Tongue (tissue), 2 donors: ENCODE measurements around the gene GNG13. TPM values are rescaled to one million over a fixed set of nuclear protein-coding genes. Genes with fewer than 3 reads are reported as not detected.

ENCODE experiments used
- DNase-seq: peaks from one replicate; pipeline ENCODE4 v3.0.0-alpha.2; 2015
- total RNA-seq: library from RNA; depleted of rRNA; stranded (reverse); fragments of >200 nt; gene quantifications from one replicate; pipeline ENCODE4 v1.2.3, GENCODE V29; 2014

GNG13 gene
- total RNA-seq, 1 donor from 2014 or later = not detected

DNA sequence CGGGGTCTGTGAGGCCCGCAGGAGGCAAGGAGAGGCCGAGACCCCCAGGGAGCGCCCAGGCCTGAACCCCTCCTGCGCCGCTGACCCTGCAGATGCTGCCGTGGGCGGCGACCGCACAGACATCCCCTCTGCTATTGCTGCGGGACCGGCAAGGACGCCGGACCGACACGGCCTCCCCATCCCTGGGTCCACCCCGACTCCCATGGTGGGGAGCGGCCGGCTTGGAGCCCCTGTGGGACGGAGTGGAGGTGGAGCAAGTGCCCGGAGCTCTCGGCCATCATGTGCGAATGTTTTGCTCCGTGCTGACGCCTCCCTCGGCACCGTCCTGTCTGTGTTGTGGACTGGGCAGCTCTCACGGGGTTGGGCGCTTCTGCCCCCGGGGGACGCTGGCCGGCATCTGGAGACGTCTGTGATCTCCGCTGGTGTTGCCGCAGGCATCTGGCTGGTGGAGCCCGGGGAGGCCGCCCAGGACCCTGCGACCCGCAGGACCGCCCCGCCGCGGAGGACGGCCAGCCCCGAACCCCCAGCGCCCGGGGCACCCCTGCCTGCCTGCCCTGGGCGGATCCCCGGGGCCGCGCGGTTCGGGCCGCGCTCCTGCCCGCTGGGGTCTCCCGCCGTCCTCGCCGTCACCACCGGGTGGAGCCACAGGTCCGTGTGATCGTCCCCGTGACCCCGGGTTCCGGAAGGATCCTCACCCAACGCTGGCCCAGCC is 12.8 kb upstream of the GNG13 start:
- DNase-seq = peak; percentile 75

DNA sequence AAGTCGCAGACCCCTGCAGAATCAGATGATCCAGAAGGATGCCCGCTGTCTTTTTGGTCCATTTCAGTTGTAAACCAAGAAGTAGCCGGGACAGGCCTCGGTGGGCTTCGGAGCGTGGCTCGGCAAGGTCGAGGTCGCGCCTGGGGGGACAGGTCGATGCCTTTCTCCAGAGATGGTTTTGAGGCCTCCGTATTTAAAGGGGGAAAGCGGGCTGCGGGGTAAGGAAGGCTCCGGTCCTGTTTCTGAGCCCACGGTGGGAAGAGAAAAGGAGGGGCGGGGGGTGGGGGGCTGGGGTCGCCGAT is 7.5 kb upstream of the GNG13 start:
- DNase-seq = no peak

DNA sequence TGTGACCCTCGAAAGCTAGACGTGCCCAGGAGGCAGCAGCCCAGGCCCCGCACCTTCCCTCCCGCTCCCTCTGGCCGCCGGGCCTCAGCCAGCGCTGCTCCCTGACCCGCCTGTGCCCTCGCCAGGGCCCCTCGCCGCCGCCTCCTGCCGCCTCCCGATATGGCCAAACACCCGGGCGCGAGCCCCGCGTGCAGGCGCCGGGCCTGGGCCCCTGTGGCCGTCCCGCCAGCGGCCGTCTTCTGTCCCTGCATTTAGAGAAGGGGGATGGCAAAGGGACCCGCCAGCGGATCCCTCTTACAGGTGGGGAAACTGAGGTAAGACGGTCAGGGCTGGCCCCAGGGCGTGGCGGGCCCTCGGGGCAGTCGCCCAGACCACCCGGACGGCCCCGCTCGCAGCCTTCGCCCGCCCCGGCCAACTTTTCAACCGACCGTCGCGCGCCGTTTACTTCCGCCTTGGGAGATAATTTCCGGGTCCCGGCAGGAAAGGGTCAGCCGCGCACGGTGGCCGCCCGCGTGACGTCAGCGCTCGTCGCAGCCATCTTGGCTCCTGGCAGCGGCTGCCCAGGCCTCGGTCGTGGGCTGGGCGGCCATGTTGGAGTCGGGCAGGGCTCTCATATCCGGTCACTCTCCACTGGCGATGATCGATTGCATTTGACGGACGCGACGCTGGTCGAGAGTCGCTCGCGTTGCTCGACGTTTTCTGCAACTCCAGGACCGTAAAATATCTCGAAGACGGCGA is 7.0 kb upstream of the GNG13 start:
- peak; percentile 94 for DNase-seq

DNA sequence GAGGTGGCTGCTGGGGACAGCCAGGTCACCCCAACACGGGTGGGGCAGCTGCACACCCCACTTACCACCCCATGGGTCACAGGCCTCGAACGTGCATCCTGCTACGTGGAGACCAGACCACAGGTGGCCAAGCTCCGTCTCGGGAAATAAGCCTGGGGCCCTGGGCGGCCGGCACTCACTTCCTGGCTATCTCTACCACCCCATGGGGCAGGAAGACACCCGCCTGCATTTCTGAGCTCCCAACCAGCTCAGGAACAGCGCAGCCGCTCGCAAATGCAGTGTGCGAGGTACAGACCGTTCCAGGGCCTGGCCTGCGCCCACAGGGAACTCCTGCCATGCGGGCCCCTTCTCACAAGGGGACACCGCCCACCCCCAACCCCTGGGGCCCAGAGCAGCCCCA is 4.9 kb upstream of the GNG13 start:
- DNase-seq = no peak

DNA sequence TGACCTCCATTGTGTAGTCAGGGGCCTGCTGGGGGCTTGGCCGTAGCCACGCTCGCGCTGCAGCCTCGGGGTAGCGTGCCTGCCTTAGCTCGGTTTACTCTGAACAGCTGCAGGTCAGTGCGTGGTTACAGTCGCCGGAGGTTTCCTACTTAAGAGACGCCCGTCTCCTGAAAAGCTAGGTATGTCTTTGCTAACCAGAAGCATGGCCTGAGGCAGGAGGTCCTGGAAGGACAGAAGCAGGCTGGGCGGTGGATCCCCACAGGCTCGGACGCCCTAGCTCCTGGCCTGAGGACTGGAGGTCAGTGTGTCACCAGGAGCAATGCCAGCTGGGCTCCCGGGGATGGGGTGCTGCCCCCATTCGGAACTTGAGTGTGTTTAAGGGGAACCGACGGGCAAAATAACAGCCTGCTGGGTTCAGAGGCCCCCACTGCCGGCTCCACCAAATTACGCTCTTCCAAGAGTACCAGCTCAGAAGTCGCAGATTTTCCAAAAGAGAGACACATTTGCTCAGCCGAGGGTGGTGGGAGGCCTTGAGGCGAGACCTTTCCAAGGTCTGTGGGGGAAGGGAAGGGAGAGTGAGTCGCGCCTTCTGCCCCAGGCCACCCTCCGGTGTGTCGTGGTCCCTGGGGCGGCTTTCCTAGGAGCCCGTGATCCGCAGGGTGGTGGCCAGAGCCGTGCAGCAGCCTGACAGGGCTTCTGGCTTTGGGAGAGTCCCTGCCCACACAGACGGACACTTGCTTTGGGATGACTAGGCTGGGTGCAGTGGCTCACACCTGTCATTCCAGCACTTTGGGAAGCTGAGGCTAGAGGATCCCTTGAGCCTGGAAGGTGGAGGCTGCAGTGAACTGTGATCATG is 3.9 kb upstream of the GNG13 start:
- DNase-seq = no peak

DNA sequence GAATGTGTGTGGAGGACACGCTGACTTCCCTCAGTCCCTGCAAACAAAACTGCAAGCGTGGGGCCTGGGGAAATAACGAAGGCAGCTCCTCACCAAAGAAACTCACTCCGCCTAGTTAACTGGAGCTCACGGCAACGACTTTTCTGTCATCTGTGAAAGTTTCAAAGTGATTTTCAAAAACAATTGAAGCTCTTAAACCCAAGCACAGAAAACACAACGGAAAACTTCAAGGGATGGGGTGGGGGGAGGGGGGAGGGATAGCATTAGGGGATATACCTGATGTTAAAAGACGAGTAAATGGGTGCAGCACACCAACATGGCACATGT is 3.2 kb upstream of the GNG13 start:
- no peak for DNase-seq

DNA sequence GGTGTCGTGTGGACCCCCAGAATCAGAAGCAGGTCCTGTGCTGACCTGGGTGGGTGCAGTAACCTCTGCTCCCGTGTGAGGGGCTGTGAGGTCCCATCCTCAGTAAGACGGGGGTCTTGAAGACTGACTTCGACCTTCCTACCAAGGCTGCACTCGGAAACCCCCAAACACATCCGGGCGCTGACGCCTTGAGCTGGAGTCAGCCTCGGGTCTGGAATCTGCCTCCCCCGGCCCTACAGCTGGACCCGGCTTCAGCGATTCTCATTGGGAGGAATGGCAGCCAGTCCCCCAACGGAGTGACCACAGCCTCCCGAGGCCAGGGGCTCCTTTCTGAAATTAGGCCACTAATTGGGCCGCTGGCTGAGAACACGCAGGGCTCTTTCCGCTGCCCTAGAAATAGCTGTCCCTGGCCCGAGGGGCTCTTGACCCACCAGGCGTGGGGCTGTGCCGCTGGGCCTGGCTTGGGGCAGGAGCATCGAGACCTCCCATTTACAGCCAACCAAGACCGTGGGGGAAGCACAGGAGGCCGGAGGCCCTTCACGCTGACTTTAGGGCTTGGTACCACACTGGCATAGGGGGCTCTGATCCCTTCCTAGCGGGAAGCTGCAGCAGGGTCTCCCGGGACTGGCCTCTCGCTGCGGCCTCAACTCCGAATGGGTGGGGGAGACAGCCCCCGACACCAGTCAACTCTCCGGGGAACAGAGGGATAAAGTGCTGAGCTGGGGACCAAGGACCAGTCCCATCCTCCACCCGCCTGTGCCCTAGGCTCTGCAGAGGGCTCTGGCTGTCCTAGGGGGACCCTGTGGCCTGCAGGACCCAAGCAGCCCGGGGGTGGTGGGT is 2.6 kb upstream of the GNG13 start:
- DNase-seq = no peak

DNA sequence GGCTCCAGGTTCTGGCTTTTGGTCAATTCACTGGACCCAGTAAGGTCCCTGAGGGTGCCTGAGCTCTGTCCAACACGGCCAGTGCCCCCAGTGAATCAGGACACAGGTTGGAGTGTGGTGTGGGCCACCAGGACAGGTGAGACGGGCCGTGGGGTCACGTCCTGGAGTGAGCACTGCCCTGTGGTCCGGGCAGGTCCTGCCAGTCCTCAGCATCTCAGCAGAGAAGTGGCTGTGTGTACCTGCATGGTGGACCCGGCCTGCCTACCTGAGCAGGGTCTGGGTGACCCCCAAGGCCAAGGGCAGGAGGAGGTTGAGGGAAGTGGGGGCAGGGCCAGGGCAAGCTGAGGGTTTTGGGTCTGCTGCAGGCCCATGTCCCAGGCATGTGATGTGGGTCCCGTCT is 1.9 kb upstream of the GNG13 start:
- no peak for DNase-seq

DNA sequence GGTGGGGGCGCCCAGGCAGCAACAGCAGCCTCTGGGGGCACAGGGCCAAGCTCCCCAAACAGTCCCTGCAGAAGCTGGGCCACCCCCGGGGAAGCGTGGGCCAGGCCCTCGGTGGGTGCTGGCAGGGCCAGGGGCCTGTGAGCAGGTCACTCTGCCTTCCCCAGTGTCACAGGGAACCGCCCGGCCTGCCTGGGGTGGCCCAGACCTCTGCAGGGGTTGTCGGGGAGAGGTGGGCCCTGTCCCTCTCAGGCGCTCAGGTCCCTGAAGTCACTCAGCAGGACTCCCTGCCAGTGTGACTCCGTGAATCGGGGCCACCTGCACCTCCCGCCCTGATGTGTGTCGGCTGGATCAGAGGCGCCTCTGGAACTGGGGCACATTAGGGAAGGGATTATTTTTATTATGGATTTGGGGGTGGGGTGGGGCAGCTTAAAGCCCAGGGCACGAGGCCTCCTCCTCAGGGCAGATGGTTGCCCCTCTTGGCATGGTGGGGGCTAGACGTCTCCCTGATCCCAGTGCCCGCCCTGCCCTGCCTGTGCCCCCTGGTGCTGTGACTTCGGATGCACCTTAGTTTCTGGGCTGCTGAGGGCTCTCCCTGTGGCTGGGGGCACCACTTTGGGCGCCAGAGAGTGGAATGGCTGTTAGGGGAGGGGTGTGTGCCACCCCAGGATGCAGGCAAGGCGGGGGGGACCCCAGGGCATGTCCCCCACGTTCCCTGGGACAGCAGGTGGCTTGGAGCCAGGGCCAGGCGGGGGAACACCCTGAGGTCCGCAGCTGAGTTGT is 1.2 kb upstream of the GNG13 start:
- no peak for DNase-seq

DNA sequence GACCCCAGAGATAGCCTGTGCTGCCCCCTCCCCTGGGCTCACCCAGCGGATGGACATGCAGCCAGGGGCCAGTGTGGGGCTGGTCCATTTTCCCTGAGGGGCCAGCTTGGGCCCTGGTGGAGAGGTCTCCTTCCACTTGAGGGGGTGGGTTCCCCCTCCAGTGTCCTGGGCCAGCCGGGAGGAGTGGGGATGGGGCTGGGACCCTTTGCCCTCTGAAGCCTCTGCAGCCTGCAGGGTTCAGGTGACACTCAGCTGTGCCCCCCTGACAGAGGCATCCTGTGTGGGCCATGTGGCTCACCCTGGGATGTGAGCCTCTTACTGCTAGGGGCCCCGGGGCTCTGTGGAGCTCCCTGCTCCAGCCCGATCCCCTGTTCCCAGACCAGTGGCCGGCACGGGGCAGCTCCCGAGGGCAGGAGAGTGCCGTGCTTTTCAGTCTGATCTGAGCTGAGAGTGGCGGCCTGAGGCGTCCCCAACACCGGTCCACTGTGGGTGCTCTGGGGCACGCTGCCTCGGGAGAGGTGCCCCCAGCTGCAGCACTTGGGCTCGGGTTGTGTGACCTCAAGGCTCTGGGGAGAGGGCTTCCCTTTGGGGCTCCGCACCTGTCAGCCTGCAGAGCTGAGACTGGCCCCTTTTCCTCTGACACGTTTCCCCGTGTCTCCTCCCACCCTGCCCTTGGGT is 439 bp upstream of the GNG13 start:
- DNase-seq = no peak

DNA sequence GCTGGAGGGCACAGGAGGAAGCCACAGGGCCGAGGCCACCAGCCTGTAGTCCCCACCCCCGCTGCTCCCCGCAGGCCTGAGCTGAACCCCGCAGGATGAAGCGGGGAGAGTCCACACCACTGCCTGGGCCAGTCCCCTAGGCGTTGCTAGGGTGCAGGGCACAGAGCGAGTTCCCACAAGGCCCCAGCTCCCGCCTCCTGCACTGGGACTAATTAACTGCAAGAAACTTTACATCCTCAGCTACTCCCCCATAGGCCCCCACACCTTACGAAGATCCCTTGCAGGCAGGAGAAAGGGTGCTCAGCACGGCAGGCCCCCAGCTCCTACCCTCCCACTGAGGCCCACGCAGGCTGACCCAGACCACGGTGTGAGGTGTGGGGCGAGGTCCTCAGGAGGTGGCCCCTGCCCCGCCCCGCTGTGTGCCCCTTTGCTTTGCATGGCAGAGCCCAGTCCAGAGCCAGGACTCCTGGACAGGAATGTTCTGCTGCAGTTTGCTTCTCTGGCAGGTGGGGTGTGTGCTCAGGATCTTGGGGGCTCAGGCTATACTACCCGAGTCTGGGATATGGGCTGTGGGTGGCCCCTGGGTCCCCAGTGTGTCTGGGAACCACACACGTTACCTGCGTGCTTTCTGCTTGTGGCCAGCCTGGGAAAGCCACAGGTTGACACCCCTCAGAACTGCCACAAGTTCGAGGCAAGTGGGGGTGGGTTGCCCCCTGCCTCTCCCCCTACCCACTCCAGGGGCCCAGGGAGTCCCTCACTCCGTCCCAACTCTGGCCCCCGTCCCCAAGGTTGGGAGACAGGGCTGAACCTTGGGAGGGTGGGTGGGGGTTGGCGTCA is 1.2 kb downstream of the GNG13 start:
- DNase-seq = no peak

DNA sequence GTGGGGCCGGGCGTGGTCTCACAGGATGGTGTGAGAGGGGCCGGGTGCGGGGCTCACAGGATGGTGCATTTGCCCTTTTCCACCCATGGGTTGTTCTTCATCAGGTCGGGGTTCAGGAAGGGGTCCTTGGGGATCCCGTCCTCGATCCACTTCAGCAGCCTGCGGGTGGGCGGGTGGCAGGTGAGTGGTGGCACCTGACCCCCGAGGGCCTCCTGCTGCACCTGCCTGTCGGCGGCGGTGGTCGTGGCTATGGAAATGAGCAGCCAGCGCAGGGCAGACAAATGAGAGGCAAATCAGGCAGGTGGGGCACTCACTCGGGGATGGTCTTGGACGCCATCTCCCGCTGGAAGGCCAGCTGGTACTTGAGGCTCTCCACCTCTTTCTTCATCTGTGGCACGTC is 1.9 kb downstream of the GNG13 start:
- no peak for DNase-seq

DNA sequence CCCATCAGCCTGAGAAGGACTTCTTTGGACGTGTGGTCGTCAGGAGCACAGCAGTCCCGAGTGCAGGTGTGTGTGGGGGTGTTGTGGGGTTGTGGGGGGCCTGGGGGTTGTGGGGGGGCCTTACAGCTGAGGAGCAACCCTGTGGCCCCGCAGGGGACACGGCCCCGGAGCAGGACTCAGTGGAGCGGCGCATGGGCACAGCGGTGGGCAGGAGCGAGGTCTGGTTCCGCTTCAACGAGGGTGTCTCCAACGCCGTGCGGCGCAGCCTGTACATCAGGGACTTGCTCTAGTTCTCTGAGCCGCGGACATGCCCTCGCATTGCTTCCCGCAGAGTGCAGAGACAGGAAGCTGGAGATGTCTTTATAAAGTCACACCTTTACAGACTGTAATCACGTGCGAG is 2.8 kb downstream of the GNG13 start:
- no peak for DNase-seq

DNA sequence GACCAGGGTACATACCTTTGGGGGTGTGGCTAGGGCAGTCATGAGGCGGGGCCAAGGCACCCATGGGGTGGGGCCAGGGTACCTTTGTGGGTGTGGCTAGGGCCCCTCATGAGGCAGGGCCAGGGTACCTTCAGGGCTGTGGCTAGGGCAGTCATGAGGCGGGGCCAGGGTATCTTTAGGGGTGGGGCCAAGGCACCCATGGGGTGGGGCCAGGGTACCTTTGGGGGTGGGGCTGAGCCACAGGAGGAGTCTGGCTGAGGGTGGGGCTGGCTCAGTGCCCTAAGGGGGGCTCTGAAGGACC is 3.5 kb downstream of the GNG13 start:
- DNase-seq = no peak

DNA sequence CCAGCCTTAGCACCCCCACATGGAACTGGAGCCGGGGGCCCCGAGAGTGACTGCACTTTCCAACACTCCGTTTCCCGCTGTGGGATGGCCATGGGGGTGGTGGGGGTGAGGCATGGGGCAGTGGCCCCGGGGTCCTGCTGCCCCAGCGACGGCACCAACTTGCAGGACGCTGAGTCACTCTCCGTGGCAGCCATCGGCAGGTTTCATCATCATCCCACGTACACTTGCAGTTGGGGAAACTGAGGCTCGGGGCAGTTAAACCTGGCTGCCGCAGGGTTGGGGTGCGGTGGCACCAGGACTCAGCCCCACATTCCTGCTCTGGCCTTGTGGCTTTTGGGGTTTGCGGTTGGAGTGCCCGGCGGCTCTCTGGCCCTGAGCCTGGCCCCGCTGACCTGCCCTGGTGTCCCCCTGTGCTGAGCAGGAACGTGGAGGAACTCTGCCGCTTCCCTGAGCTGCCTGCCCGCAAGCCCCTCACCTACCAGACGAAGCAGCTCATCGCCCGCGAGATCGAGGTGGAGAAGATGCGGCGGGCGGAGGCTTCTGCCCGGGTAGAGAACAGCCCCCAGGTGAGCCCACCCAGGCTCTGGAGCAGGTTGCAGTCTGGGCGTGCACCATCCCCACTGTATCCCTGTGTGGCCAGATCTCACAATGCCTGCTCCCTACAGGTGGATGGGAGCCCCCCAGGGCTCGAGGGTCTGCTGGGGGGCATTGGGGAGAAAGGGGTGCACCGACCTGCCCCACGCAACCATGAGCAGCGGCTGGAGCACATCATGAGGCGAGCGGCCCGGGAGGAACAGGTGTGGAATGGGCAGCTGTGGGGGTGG is 4.0 kb downstream of the GNG13 start:
- DNase-seq = no peak

DNA sequence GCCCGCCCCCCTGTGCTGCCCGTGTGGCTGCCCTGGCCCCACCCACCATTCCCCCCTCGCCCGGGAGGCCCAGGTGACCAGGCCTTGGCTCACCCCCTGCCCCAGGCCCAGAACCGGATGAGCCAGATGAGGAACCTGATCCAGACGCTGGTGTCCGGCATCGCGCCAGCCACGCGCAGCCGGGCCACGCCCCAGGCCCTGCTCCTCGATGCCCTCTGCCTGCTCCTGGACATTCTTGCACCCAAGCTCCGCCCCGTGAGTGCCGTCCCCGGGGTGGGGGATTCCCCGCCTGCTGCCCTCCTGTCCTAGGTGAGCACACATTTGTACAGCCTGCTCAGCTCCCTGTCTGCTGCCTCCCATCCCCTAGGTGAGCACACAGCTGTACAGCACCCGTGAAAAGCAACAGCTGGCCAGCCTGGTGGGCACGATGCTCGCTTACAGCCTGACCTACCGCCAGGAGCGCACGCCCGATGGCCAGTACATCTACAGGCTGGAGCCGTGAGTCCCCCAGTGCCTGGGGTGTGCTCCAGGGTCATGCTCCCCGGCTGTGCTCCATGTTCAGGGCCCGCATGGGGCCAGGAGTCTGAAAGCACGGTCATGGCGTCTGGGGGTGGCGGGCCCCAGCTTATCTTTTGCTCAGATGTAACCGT is 4.8 kb downstream of the GNG13 start:
- DNase-seq = no peak

DNA sequence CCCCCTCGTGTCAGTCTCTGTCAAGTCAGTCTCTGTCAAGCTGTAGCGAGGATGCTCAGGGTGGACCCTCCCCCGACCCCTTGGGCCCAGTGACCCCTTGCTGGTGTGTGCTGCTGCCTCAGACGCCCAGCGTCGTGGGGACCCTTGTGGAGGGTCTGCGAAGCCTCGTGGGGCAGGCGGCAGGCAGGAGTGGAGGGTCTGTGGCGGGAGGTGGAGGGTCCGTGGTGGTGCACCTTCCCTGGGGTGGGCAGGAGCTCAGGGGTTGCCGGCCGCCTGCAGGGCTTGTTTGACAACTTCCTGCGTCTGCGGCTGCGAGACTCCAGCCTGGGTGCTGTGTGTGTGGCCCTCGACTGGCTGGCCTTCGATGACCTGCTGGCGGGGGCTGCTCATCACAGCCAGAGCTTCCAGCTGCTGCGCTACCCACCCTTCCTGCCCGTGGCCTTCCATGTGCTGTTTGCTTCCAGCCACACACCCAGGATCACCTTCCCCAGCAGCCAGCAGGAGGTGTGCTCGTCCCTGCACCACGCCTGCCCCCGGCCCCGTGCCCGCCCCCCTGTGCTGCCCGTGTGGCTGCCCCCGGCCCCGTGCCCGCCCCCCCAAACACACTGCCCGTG is 5.6 kb downstream of the GNG13 start:
- DNase-seq = no peak

DNA sequence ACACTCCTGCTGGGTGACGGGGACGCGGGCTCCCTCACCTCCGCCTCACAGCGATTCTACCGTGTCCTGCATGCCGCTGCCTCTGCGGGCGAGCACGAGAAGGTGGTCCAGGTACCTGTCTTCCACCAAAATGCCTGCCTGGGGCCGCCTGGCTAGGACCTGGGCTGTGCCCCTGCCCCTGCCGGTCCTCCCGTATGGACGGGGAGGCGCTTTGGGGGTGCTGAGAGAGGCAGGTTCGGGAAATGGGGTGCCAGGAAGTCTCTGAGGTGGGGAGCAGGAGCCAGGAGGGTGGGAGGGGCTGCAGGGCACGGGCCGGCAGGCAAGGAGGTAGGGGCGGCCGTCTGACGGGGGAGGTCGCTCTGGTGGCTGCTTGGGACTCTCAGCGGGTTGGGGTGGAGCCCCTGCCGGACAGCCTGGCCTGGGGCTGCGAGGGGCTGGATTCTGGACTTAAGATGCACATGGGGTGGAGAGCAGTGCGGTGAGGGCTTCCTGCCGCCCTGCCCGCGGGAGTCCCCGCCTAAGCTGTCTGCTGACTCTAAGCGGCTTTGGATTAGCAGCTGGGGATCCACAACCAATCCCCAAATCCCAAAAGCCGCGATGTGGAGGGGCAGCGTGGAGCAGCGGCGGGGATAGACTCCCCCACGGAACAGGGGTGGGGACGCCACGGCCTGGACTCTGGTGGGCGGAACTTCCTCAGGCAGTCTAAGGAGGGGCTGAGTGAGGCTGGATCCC is 6.3 kb downstream of the GNG13 start:
- DNase-seq = no peak
